Neutrophil (primary cell): Measurements from ENCODE around the gene CHCT1.
A peak's percentile ranks its signal among the peaks of the same experiment; 100 is the strongest.

Source experiments
- H3K27ac ChIP-seq: fragments of 200-600 bp; sonication (generic); 2 replicates; pipeline ENCODE4 v1.5.1; 2016; ENCODE audit warnings: mild to moderate bottlenecking, moderate library complexity
- H3K27me3 ChIP-seq: fragments of 200-600 bp; sonication (generic); 2 replicates; pipeline ENCODE4 v1.6.0; 2016; ENCODE audit warnings: mild to moderate bottlenecking
- H3K36me3 ChIP-seq: fragments of 200-600 bp; sonication (generic); 2 replicates; pipeline ENCODE4 v1.5.1; 2017
- H3K4me1 ChIP-seq, 2 experiments: fragments of 200-600 bp in 1 of 2; sonication (generic) in 1 of 2; 1 replicate in 1 of 2; 2 replicates in 1 of 2; pipeline versions ENCODE4 v1.5.1 to v1.6.1; 2013 to 2016; ENCODE audit warnings: low read depth in 1 of 2, low read length in 1 of 2, mild to moderate bottlenecking in 1 of 2, moderate library complexity in 1 of 2; ENCODE audit not compliant: control insufficient read depth in 1 of 2, insufficient read depth in 1 of 2
- H3K4me3 ChIP-seq, 2 experiments: fragments of 200-600 bp in 1 of 2; sonication (generic) in 1 of 2; 1 replicate in 1 of 2; 2 replicates in 1 of 2; pipeline ENCODE4 v1.5.1; 2013 to 2016; ENCODE audit warnings: low read depth in 1 of 2, low read length in 1 of 2, mild to moderate bottlenecking in 1 of 2, moderate library complexity in 1 of 2
- H3K9me3 ChIP-seq: fragments of 200-600 bp; sonication (generic); 2 replicates; pipeline ENCODE4 v1.5.1; 2016
- TF ChIP-seq, protein P1 (sequence below): fragments of 200-600 bp; sonication (generic); IDR thresholded peaks from 2 replicates; pipeline ENCODE4 v1.5.1; 2016; ENCODE audit warnings: antibody characterized with exemption

CHCT1 gene

DNA sequence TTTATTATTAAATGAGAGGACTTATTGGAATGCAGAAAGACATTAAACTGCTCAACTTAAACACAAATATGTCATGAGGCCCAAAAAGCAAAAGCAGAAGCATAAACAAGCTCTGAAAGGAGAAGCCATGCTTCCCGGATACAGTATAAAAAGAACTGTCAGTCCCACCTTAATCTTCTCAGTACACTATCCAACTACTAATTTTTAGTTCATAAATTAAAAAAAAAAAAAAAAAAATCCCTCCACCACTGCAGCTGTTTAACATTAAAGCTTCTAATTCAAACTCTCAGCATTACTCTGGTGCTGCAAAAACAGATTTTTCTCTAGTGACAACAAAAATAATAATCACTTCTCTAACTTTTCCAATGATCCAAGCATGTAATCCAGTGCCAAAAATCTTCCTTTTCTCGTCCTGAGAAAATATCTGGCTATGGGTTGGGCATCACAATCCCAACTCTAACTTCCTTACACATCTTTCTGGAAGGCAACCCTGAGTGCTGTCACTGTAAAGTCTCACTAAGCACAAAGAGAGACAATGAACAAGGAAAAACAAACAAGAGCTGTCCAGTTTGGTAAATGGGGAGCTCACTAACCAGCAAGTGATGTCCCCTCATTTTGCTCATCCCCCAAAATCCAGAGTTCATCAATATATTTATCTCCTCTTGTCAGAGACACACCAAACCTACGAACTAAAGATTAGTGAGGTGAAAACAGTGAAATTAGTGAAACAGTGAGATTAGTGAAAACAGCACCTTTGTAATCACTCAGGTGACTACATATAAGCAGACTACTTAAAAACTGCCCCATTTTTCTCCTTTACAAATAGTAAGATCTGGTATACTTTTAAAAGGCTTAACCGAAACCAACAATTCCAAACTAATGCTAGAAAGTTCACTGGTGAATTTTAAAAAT lies 35.9 kb upstream of the CHCT1 start:
- Histone ChIP-seq H3K27ac (peak overlapping the region; percentile 75), H3K9me3 (no peaks in the 10 kb centered on the region), H3K4me3 (peak overlapping the region in 1 of 2 experiments; percentile 24), H3K4me1 (peaks cover 72 to 81% of the 10 kb centered on the region in 2 experiments), H3K36me3 (no peaks in the 10 kb centered on the region), H3K27me3 (no peaks in the 10 kb centered on the region)
- TF ChIP-seq, protein P1, sequence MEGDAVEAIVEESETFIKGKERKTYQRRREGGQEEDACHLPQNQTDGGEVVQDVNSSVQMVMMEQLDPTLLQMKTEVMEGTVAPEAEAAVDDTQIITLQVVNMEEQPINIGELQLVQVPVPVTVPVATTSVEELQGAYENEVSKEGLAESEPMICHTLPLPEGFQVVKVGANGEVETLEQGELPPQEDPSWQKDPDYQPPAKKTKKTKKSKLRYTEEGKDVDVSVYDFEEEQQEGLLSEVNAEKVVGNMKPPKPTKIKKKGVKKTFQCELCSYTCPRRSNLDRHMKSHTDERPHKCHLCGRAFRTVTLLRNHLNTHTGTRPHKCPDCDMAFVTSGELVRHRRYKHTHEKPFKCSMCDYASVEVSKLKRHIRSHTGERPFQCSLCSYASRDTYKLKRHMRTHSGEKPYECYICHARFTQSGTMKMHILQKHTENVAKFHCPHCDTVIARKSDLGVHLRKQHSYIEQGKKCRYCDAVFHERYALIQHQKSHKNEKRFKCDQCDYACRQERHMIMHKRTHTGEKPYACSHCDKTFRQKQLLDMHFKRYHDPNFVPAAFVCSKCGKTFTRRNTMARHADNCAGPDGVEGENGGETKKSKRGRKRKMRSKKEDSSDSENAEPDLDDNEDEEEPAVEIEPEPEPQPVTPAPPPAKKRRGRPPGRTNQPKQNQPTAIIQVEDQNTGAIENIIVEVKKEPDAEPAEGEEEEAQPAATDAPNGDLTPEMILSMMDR: no peak

DNA sequence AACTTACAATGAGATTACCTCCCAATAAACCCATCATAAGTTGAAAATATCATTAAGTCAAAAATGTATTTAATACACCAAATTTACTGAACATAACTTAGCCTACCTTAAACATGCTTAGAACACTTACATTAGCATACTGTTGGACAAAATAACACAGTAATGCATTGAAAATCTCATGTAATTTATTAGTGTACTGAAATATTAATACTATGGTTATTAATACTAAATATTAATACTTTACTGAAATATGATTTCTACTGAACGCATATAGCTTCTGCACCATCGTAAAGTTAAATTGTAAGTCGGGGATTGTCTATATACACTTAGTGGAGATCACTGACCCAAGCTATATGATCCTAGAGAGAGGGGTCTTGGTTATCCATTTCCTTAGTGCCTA lies 34.6 kb upstream of the CHCT1 start:
- Histone ChIP-seq H3K4me3 (no peak overlapping the region), H3K9me3 (no peaks in the 10 kb centered on the region), H3K27me3 (no peaks in the 10 kb centered on the region), H3K36me3 (no peaks in the 10 kb centered on the region), H3K27ac (peak overlapping the region; percentile 98), H3K4me1 (peaks cover 76 to 84% of the 10 kb centered on the region in 2 experiments)
- TF ChIP-seq, protein P1: no peak

- Histone ChIP-seq H3K27me3 (no peaks in the 10 kb centered on the region), H3K9me3 (no peaks in the 10 kb centered on the region), H3K36me3 (no peaks in the 10 kb centered on the region), H3K27ac (peak overlapping the region; percentile 98), H3K4me1 (peaks cover 81 to 84% of the 10 kb centered on the region in 2 experiments), H3K4me3 (peak overlapping the region; percentile 90 to 97)
- TF ChIP-seq, protein P1: no peak
These were observed 33.5 kb upstream of the CHCT1 start for GRCh38 chr17:60388742-60389141.

GRCh38 chr17:60390186-60390585 lies 32.1 kb upstream of the CHCT1 start:
- no peaks in the 10 kb centered on the region for H3K36me3 ChIP-seq
- peak overlapping the region; percentile 90 to 97 for H3K4me3 ChIP-seq
- H3K4me1 ChIP-seq: peaks cover 81 to 84% of the 10 kb centered on the region in 2 experiments
- peak overlapping the region; percentile 98 for H3K27ac ChIP-seq
- TF ChIP-seq, protein P1: no peak
- H3K27me3 ChIP-seq: no peaks in the 10 kb centered on the region
- H3K9me3 ChIP-seq: no peaks in the 10 kb centered on the region

DNA sequence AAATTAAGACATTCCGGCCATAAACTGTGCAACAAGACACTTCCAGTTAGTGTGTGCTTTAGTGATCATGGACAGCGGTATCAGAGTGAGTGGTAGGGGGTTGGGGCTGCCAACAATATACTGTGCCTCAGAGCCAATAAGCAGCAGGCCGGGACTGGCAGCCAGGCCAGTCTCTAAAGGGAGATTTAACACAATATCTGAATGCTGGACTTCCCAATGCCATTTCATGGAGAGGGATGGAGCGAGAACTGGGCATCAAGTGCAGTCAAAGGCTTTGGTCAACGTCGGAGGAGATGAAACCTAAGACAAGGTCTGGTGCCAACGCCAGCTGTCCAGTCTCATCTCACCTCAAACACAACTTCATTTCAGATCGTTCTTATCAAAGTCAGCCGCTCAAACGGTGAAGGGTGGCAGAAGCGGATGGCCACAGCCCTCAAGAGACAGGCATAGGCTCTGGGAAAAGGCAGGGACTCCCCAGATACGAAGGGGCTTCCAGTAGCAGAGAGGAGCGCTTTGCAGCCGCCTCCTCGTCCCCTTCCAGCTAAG lies 31.3 kb upstream of the CHCT1 start:
- Histone ChIP-seq H3K27ac (peak overlapping the region; percentile 98), H3K27me3 (no peaks in the 10 kb centered on the region), H3K9me3 (no peaks in the 10 kb centered on the region), H3K4me3 (peak overlapping the region; percentile 90 to 97), H3K4me1 (peaks cover 81 to 84% of the 10 kb centered on the region in 2 experiments), H3K36me3 (no peaks in the 10 kb centered on the region)
- TF ChIP-seq, protein P1: no peak
